ENCODE results near the gene TFF1.

The TFF1 gene

DNA sequence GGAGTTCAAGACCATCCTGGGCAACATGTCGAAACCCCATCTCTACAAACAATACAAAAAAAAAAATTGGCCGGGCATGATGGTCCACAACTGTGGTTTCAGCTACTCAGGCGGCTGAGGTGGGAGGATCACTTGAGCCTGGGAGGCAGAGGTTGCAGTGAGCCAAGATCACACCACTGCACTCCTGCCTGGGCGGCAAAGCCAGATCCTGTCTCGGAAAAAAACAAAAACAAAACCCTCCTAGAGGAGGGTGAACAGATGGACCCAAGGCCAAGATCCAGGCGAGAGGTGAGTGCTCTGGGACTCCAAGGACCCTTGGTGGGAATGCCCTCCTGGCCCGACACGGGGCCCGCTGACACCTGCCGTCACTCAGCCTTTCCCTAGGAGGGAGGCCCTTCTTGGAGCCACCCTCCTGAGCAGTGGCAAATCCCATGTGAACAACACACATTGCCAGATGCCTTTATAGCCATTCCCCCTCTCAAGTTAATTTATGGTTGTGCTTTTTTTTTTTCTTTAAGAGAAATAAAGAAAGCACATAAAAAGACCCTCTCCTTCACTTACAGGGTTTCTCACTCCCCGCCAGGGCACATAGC lies 15.9 kb downstream of the TFF1 start:
- no peaks in the 10 kb centered on the region for H3K4me1 ChIP-seq (ENCODE audit: control insufficient read depth, insufficient read depth, low read length)
- H3K4me3 ChIP-seq (ENCODE audit: low read depth, low read length): no peak overlapping the region
- ChIA-PET CTCF (interaction anchor here (1.0 kb wide), 1 partner anchor 11 kb away, joined by 3 read pairs; no protein-coding TSS in a partner anchor), POLR2A (no interaction called here)
- H3K9me3 ChIP-seq (ENCODE audit: control insufficient read depth, insufficient read depth, low read depth, low read length): no peaks in the 10 kb centered on the region
- no peaks in the 10 kb centered on the region for H3K36me3 ChIP-seq (ENCODE audit: control insufficient read depth in 2 of 2, insufficient read depth in 1 of 2, low read length in 2 of 2)
- TF ChIP-seq ZNF175 (tag by site-specific recombination; IDR thresholded peaks at IDR 0.05) (no peak), ZNF155 (tag by site-specific recombination; IDR thresholded peaks at IDR 0.05) (no peak), ZNF114 (tag by site-specific recombination; IDR thresholded peaks at IDR 0.05) (no peak), ZNF843 (tag by site-specific recombination; IDR thresholded peaks at IDR 0.05) (no peak)
- TF ChIP-seq, protein P1, sequence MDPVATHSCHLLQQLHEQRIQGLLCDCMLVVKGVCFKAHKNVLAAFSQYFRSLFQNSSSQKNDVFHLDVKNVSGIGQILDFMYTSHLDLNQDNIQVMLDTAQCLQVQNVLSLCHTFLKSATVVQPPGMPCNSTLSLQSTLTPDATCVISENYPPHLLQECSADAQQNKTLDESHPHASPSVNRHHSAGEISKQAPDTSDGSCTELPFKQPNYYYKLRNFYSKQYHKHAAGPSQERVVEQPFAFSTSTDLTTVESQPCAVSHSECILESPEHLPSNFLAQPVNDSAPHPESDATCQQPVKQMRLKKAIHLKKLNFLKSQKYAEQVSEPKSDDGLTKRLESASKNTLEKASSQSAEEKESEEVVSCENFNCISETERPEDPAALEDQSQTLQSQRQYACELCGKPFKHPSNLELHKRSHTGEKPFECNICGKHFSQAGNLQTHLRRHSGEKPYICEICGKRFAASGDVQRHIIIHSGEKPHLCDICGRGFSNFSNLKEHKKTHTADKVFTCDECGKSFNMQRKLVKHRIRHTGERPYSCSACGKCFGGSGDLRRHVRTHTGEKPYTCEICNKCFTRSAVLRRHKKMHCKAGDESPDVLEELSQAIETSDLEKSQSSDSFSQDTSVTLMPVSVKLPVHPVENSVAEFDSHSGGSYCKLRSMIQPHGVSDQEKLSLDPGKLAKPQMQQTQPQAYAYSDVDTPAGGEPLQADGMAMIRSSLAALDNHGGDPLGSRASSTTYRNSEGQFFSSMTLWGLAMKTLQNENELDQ (tag by site-specific recombination; IDR thresholded peaks at IDR 0.05; ENCODE audit: low read depth): no peak
- no peak overlapping the region for H3K27ac ChIP-seq (ENCODE audit: extremely low read depth, low read depth, low read length)

DNA sequence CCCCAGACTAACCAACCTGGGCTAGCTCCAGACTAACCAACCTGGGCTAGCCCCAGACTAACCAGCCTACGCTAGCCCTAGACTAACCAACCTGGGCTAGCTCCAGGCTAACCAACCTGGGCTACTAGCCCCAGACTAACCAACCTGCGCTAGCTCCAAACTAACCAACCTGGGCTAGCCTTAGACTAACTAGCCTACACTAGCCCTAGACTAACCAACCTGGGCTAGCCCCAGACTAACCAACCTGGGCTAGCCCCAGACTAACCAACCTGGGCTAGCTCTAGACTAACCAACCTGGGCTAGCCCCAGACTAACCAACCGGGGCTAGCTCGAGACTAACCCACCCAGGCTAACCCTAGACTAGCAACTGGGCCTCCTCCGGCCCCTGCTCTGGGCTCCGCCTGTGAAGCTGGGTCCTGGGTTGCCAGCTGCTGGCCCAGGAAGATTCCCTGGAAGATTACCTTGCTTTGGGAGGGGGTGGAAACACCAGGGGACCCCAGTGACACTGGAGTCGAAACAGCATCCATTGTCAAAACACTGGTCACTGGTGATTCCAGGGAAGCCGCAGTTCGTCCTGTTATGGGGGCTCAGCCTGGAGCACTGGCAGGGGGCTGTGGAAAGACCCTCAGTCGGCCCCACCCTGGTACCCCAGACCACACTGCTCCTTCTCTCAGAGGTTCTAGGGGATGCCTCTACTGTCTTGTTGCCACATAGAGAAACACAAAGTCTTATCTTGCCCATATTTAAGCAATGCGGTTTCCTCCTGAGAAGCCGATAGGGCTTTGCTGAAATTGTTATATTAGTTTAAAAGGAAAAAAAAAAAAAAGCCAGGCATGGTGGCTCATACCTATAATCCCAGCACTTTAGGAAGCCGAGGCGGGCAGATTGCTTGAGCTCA lies 16.7 kb downstream of the TFF1 start:
- ChIA-PET POLR2A (no interaction called here), CTCF (interaction anchor here (0.7 to 0.9 kb wide), 2 partner anchors 14 to 38 kb away, joined by 3 to 4 read pairs; no protein-coding TSS in a partner anchor)
- Histone ChIP-seq H3K4me3 (ENCODE audit: low read depth, low read length) (no peak overlapping the region), H3K9me3 (ENCODE audit: control insufficient read depth, insufficient read depth, low read depth, low read length) (no peaks in the 10 kb centered on the region), H3K36me3 (ENCODE audit: control insufficient read depth in 2 of 2, insufficient read depth in 1 of 2, low read length in 2 of 2) (no peaks in the 10 kb centered on the region), H3K27ac (ENCODE audit: extremely low read depth, low read depth, low read length) (no peak overlapping the region), H3K4me1 (ENCODE audit: control insufficient read depth, insufficient read depth, low read length) (no peaks in the 10 kb centered on the region)
- TF ChIP-seq ZNF114 (tag by site-specific recombination; IDR thresholded peaks at IDR 0.05): no peak
- no peak for TF ChIP-seq ZNF747 (tag by site-specific recombination; IDR thresholded peaks at IDR 0.05)
- TF ChIP-seq ZNF514 (tag by site-specific recombination; IDR thresholded peaks at IDR 0.05): no peak
- TF ChIP-seq SP3 (tag by site-specific recombination; IDR thresholded peaks at IDR 0.05): no peak
- no peak for TF ChIP-seq ZNF776 (tag by site-specific recombination; IDR thresholded peaks at IDR 0.05; ENCODE audit: borderline replicate concordance)
- TF ChIP-seq ZNF658 (tag by site-specific recombination; IDR thresholded peaks at IDR 0.05): no peak
- TF ChIP-seq ZXDB (tag by site-specific recombination; IDR thresholded peaks at IDR 0.05): no peak
- no peak for TF ChIP-seq ZSCAN16 (tag by site-specific recombination; IDR thresholded peaks at IDR 0.05)
- no peak for TF ChIP-seq ZFHX2 (tag by site-specific recombination; conservative IDR thresholded peaks at IDR 0.05)
- no peak for TF ChIP-seq ZNF324 (tag by site-specific recombination; IDR thresholded peaks at IDR 0.05)
- TF ChIP-seq ZNF202 (tag by site-specific recombination; IDR thresholded peaks at IDR 0.05; ENCODE audit: borderline replicate concordance): no peak
- TF ChIP-seq ZNF544 (tag by site-specific recombination; IDR thresholded peaks at IDR 0.05): no peak
- no peak for TF ChIP-seq ZNF302 (tag by site-specific recombination; IDR thresholded peaks at IDR 0.05; ENCODE audit: low read depth)
- TF ChIP-seq ZNF530 (tag by site-specific recombination; IDR thresholded peaks at IDR 0.05; ENCODE audit: low read depth): no peak
- TF ChIP-seq BCL11A (tag by site-specific recombination; IDR thresholded peaks at IDR 0.05; ENCODE audit: low read depth): no peak
- no peak for TF ChIP-seq ZNF596 (tag by site-specific recombination; IDR thresholded peaks at IDR 0.05)
- no peak for TF ChIP-seq GLI2 (tag by site-specific recombination; IDR thresholded peaks at IDR 0.05; ENCODE audit: borderline replicate concordance, low read depth)
